Measurements from ENCODE around the gene SLC26A3. TPM values are rescaled to one million over a fixed set of nuclear protein-coding genes. Genes with fewer than 3 reads are reported as not detected.
A peak's percentile ranks its signal among the peaks of the same experiment; 100 is the strongest.

Gene SLC26A3
- polyA plus RNA-seq, 1 donor: 176 TPM

- Histone ChIP-seq H3K4me3 (ENCODE audit: low read length) (no peak overlapping the region), H3K9me3 (ENCODE audit: control insufficient read depth, low read depth, low read length) (no peaks in the 10 kb centered on the region), H3K36me3 (ENCODE audit: control insufficient read depth, insufficient read depth, low read length) (peaks cover 26% of the 10 kb centered on the region), H3K27me3 (ENCODE audit: control insufficient read depth, insufficient read depth, low read length) (no peaks in the 10 kb centered on the region), H3K4me1 (ENCODE audit: control insufficient read depth, insufficient read depth, low read length) (no peaks in the 10 kb centered on the region), H3K27ac (ENCODE audit: low read length) (no peak overlapping the region)
- no CpG with 5 or more reads among the region's 1 CpG for WGBS (ENCODE audit: insufficient coverage, low lambda C conversion rate)
- DNase-seq: no peak
Measured at GRCh38 chr7:107768263-107768662, 34.8 kb downstream of the SLC26A3 start.

- no peaks in the 10 kb centered on the region for H3K4me1 ChIP-seq (ENCODE audit: control insufficient read depth, insufficient read depth, low read length)
- no peaks in the 10 kb centered on the region for H3K9me3 ChIP-seq (ENCODE audit: control insufficient read depth, low read depth, low read length)
- 100% methylated on average over 2 of the region's 2 CpGs for WGBS (ENCODE audit: insufficient coverage, low lambda C conversion rate)
- H3K27ac ChIP-seq (ENCODE audit: low read length): no peak overlapping the region
- DNase-seq: no peak
- H3K36me3 ChIP-seq (ENCODE audit: control insufficient read depth, insufficient read depth, low read length): peaks cover 25% of the 10 kb centered on the region
- H3K4me3 ChIP-seq (ENCODE audit: low read length): no peak overlapping the region
- no peaks in the 10 kb centered on the region for H3K27me3 ChIP-seq (ENCODE audit: control insufficient read depth, insufficient read depth, low read length)
Measured at GRCh38 chr7:107767391-107767790, 35.6 kb downstream of the SLC26A3 start.

- Histone ChIP-seq H3K4me1 (ENCODE audit: control insufficient read depth, insufficient read depth, low read length) (no peaks in the 10 kb centered on the region), H3K9me3 (ENCODE audit: control insufficient read depth, low read depth, low read length) (no peaks in the 10 kb centered on the region), H3K36me3 (ENCODE audit: control insufficient read depth, insufficient read depth, low read length) (peaks cover 31% of the 10 kb centered on the region), H3K4me3 (ENCODE audit: low read length) (no peak overlapping the region), H3K27ac (ENCODE audit: low read length) (no peak overlapping the region), H3K27me3 (ENCODE audit: control insufficient read depth, insufficient read depth, low read length) (no peaks in the 10 kb centered on the region)
- no peak for DNase-seq
- WGBS (ENCODE audit: insufficient coverage, low lambda C conversion rate): 100% methylated on average over 1 of the region's 1 CpG
Measured at GRCh38 chr7:107758667-107759066, 44.4 kb downstream of the SLC26A3 start.

GRCh38 chr7:107754642-107755041 lies 48.4 kb downstream of the SLC26A3 start:
- Histone ChIP-seq H3K4me1 (ENCODE audit: control insufficient read depth, insufficient read depth, low read length) (no peaks in the 10 kb centered on the region), H3K27ac (ENCODE audit: low read length) (no peak overlapping the region), H3K4me3 (ENCODE audit: low read length) (no peak overlapping the region), H3K9me3 (ENCODE audit: control insufficient read depth, low read depth, low read length) (no peaks in the 10 kb centered on the region), H3K27me3 (ENCODE audit: control insufficient read depth, insufficient read depth, low read length) (no peaks in the 10 kb centered on the region), H3K36me3 (ENCODE audit: control insufficient read depth, insufficient read depth, low read length) (peaks cover 48% of the 10 kb centered on the region)
- 100% methylated on average over 1 of the region's 2 CpGs for WGBS (ENCODE audit: insufficient coverage, low lambda C conversion rate)
- no peak for DNase-seq

GRCh38 chr7:107751113-107751512 lies 51.9 kb downstream of the SLC26A3 start:
- no peak overlapping the region for H3K27ac ChIP-seq (ENCODE audit: low read length)
- no peak overlapping the region for H3K4me3 ChIP-seq (ENCODE audit: low read length)
- WGBS (ENCODE audit: insufficient coverage, low lambda C conversion rate): no CpG with 5 or more reads among the region's 7 CpGs
- no peaks in the 10 kb centered on the region for H3K27me3 ChIP-seq (ENCODE audit: control insufficient read depth, insufficient read depth, low read length)
- H3K9me3 ChIP-seq (ENCODE audit: control insufficient read depth, low read depth, low read length): no peaks in the 10 kb centered on the region
- DNase-seq: no peak
- H3K4me1 ChIP-seq (ENCODE audit: control insufficient read depth, insufficient read depth, low read length): no peaks in the 10 kb centered on the region
- peaks cover 29% of the 10 kb centered on the region for H3K36me3 ChIP-seq (ENCODE audit: control insufficient read depth, insufficient read depth, low read length)

- Histone ChIP-seq H3K4me3 (ENCODE audit: low read length) (no peak overlapping the region), H3K9me3 (ENCODE audit: control insufficient read depth, low read depth, low read length) (no peaks in the 10 kb centered on the region), H3K27me3 (ENCODE audit: control insufficient read depth, insufficient read depth, low read length) (no peaks in the 10 kb centered on the region), H3K36me3 (ENCODE audit: control insufficient read depth, insufficient read depth, low read length) (peaks cover 11% of the 10 kb centered on the region), H3K27ac (ENCODE audit: low read length) (no peak overlapping the region), H3K4me1 (ENCODE audit: control insufficient read depth, insufficient read depth, low read length) (peaks cover 13% of the 10 kb centered on the region)
- DNase-seq: no peak
- no CpG with 5 or more reads among the region's 3 CpGs for WGBS (ENCODE audit: insufficient coverage, low lambda C conversion rate)
Measured at GRCh38 chr7:107746006-107746405, 57.0 kb downstream of the SLC26A3 start.

GRCh38 chr7:107744345-107744750 lies 58.7 kb downstream of the SLC26A3 start:
- peaks cover 13% of the 10 kb centered on the region for H3K4me1 ChIP-seq (ENCODE audit: control insufficient read depth, insufficient read depth, low read length)
- peak overlapping the region; percentile 96 for H3K27ac ChIP-seq (ENCODE audit: low read length)
- peak overlapping the region; percentile 90 for H3K4me3 ChIP-seq (ENCODE audit: low read length)
- WGBS (ENCODE audit: insufficient coverage, low lambda C conversion rate): no CpG with 5 or more reads among the region's 22 CpGs
- DNase-seq: no peak
- H3K27me3 ChIP-seq (ENCODE audit: control insufficient read depth, insufficient read depth, low read length): no peaks in the 10 kb centered on the region
- H3K9me3 ChIP-seq (ENCODE audit: control insufficient read depth, low read depth, low read length): no peaks in the 10 kb centered on the region
- H3K36me3 ChIP-seq (ENCODE audit: control insufficient read depth, insufficient read depth, low read length): no peaks in the 10 kb centered on the region

- H3K4me3 ChIP-seq (ENCODE audit: low read length): peak within 1 kb of the TSS; percentile 90
- H3K4me1 ChIP-seq (ENCODE audit: control insufficient read depth, insufficient read depth, low read length): peaks cover 13% of the 10 kb centered on the region
- no CpG with 5 or more reads among the region's 56 CpGs for WGBS (ENCODE audit: insufficient coverage, low lambda C conversion rate)
- no peaks in the 10 kb centered on the region for H3K36me3 ChIP-seq (ENCODE audit: control insufficient read depth, insufficient read depth, low read length)
- H3K27ac ChIP-seq (ENCODE audit: low read length): peak within 1 kb of the TSS; percentile 96
- no peaks in the 10 kb centered on the region for H3K27me3 ChIP-seq (ENCODE audit: control insufficient read depth, insufficient read depth, low read length)
- peak; percentile 95 to 98 for DNase-seq
- no peaks in the 10 kb centered on the region for H3K9me3 ChIP-seq (ENCODE audit: control insufficient read depth, low read depth, low read length)
Measured at GRCh38 chr7:107743567-107744344, 59.3 kb downstream of the SLC26A3 start, which contains the start of gene CBLL1. Gene CBLL1, plus strand, starts transcription at chr7:107744142. Its CDS starts 22 bp downstream, at chr7:107744164.

- Histone ChIP-seq H3K36me3 (ENCODE audit: control insufficient read depth, insufficient read depth, low read length) (no peaks in the 10 kb centered on the region), H3K9me3 (ENCODE audit: control insufficient read depth, low read depth, low read length) (no peaks in the 10 kb centered on the region), H3K4me1 (ENCODE audit: control insufficient read depth, insufficient read depth, low read length) (peaks cover 13% of the 10 kb centered on the region), H3K4me3 (ENCODE audit: low read length) (peak overlapping the region; percentile 90), H3K27ac (ENCODE audit: low read length) (peak overlapping the region; percentile 96), H3K27me3 (ENCODE audit: control insufficient read depth, insufficient read depth, low read length) (no peaks in the 10 kb centered on the region)
- peak in 1 of 2 donors; percentile 4 for DNase-seq
- 36% methylated on average over 7 of the region's 29 CpGs for WGBS (ENCODE audit: insufficient coverage, low lambda C conversion rate)
Measured at GRCh38 chr7:107742678-107743566, 60.1 kb downstream of the SLC26A3 start.

GRCh38 chr7:107728276-107728675 lies 74.7 kb downstream of the SLC26A3 start:
- H3K4me3 ChIP-seq (ENCODE audit: low read length): no peak overlapping the region
- H3K27me3 ChIP-seq (ENCODE audit: control insufficient read depth, insufficient read depth, low read length): no peaks in the 10 kb centered on the region
- no peaks in the 10 kb centered on the region for H3K4me1 ChIP-seq (ENCODE audit: control insufficient read depth, insufficient read depth, low read length)
- no peak for DNase-seq
- H3K9me3 ChIP-seq (ENCODE audit: control insufficient read depth, low read depth, low read length): no peaks in the 10 kb centered on the region
- no peak overlapping the region for H3K27ac ChIP-seq (ENCODE audit: low read length)
- H3K36me3 ChIP-seq (ENCODE audit: control insufficient read depth, insufficient read depth, low read length): no peaks in the 10 kb centered on the region
